HCT116 (cell line): ENCODE data around the gene ZNF311. TPM values are rescaled to one million over a fixed set of nuclear protein-coding genes. Genes with fewer than 3 reads are reported as not detected.

Experiments
- ATAC-seq: fragments of 200-7000 bp; cut with Tn5 transposase; 2 replicates; pipeline ENCODE4 v1.9.1; 2020; ENCODE audit warnings: mild to moderate bottlenecking, moderate library complexity
- BruUV-seq: library from RNA; stranded (reverse); fragments of 400-500 nt; replicated peaks from 2 replicates; lab custom pipeline; 2021; lab: Mats Ljungman, UMichigan
- CTCF ChIA-PET: fragments of 300-600 bp; sonication (Branson Sonifier 250); formaldehyde crosslinking; loops from one replicate; lab custom pipeline; 2021; ENCODE audit warnings: antibody characterized with exemption; lab: Charles Lee
- POLR2A ChIA-PET: fragments of 300-600, 350-600 bp; sonication (Branson Sonifier 250); formaldehyde crosslinking; loops from one replicate; lab custom pipeline; 2021; ENCODE audit warnings: antibody characterized with exemption; lab: Charles Lee
- RAD21 ChIA-PET, 2 experiments: fragments of 300-600 bp; sonication (Branson Sonifier 250); formaldehyde crosslinking; loops; one replicate each; lab custom pipeline; 2023; ENCODE audit warnings: low total read pairs in 2 of 2; ENCODE audit not compliant: uncharacterized antibody in 2 of 2, unreplicated experiment in 2 of 2, low non-redundant PET in 1 of 2; lab: Charles Lee
- DNase-seq: peaks from one replicate; pipeline ENCODE4 v3.0.0-alpha.2; 2010; ENCODE audit warnings: low read depth, low spot score
- H2AFZ ChIP-seq: fragments of 200-600 bp; shearing (Covaris generic), sonication (generic); 2 replicates; pipeline ENCODE4 v1.6.1; 2017; ENCODE audit warnings: low read depth, mixed run types, mixed read lengths, antibody characterized with exemption, low read length; ENCODE audit not compliant: poor library complexity, severe bottlenecking
- H3K27ac ChIP-seq: 2 replicates; pipeline ENCODE4 v1.5.1; 2012; ENCODE audit warnings: low read depth, low read length
- H3K27me3 ChIP-seq: fragments of 200-600 bp; sonication (generic); 2 replicates; pipeline ENCODE4 v1.6.1; 2016; ENCODE audit warnings: mixed run types, low read length, mixed read lengths; ENCODE audit not compliant: insufficient read depth
- H3K36me3 ChIP-seq, 2 experiments: fragments of 200-500 bp in 1 of 2; fragments of 200-600 bp in 1 of 2; sonication (Bioruptor generic) in 1 of 2; sonication (generic) in 1 of 2; 2 replicates each; pipeline versions ENCODE4 v1.5.1 to v1.6.1; 2014 to 2016; ENCODE audit warnings: low read length in 2 of 2, inconsistent platforms in 1 of 2, mixed read lengths in 1 of 2, mixed run types in 1 of 2; ENCODE audit not compliant: insufficient read depth in 2 of 2, control insufficient read depth in 1 of 2
- H3K4me1 ChIP-seq, 2 experiments: fragments of 200-600 bp in 1 of 2; sonication (generic) in 1 of 2; 2 replicates each; pipeline versions ENCODE4 v1.5.1 to v1.6.1; 2012 to 2017; ENCODE audit warnings: low read length in 2 of 2, inconsistent platforms in 1 of 2, mild to moderate bottlenecking in 1 of 2, mixed read lengths in 1 of 2, mixed run types in 1 of 2, moderate library complexity in 1 of 2; ENCODE audit not compliant: insufficient read depth in 2 of 2, control insufficient read depth in 1 of 2
- H3K4me2 ChIP-seq: fragments of 200-600 bp; sonication (generic); 2 replicates; pipeline ENCODE4 v1.6.1; 2017; ENCODE audit warnings: mixed run types, low read length, mixed read lengths
- H3K4me3 ChIP-seq, 2 experiments: fragments of 200-600 bp in 1 of 2; sonication (generic) in 1 of 2; replicated peaks in 1 of 2; 2 replicates each; pipeline ENCODE4 v1.5.1; 2011 to 2016; ENCODE audit warnings: low read length in 2 of 2, control low read depth in 1 of 2, low read depth in 1 of 2, mild to moderate bottlenecking in 1 of 2, mixed read lengths in 1 of 2, mixed run types in 1 of 2
- H3K79me2 ChIP-seq: fragments of 200-600 bp; sonication (generic); 2 replicates; pipeline ENCODE4 v1.6.1; 2017; ENCODE audit warnings: mild to moderate bottlenecking, mixed run types, low read length, moderate library complexity, mixed read lengths; ENCODE audit not compliant: insufficient read depth
- H3K9ac ChIP-seq: fragments of 200-600 bp; sonication (generic); 2 replicates; pipeline ENCODE4 v1.6.1; 2016; ENCODE audit warnings: low read length, mixed read lengths
- H3K9me2 ChIP-seq: fragments of 200-600 bp; sonication (generic), shearing (Covaris generic); 2 replicates; pipeline ENCODE4 v1.6.1; 2017; ENCODE audit warnings: mixed run types, mild to moderate bottlenecking, moderate library complexity; ENCODE audit not compliant: insufficient read depth
- H3K9me3 ChIP-seq, 2 experiments: fragments of 200-500 bp in 1 of 2; fragments of 200-600 bp in 1 of 2; sonication (Bioruptor generic) in 1 of 2; sonication (generic) in 1 of 2; 2 replicates each; pipeline ENCODE4 v1.6.1; 2014 to 2017; ENCODE audit warnings: low read length in 2 of 2, mixed read lengths in 2 of 2, inconsistent platforms in 1 of 2, low read depth in 1 of 2, mild to moderate bottlenecking in 1 of 2, mixed run types in 1 of 2, moderate library complexity in 1 of 2; ENCODE audit not compliant: control insufficient read depth in 1 of 2, insufficient read depth in 1 of 2
- H4K20me1 ChIP-seq: fragments of 200-600 bp; sonication (generic), shearing (Covaris generic); 2 replicates; pipeline ENCODE4 v1.6.1; 2017; ENCODE audit warnings: mixed run types, mild to moderate bottlenecking, moderate library complexity; ENCODE audit not compliant: insufficient read depth
- CBX3 ChIP-seq: IDR thresholded peaks from 2 replicates; pipeline ENCODE4 v1.6.1; 2012; ENCODE audit warnings: low read depth
- CEBPB ChIP-seq: IDR thresholded peaks from 2 replicates; pipeline ENCODE4 v1.6.1; 2012; ENCODE audit warnings: low read depth
- EGR1 ChIP-seq: IDR thresholded peaks from 2 replicates; pipeline ENCODE4 v1.6.1; 2012; ENCODE audit warnings: low read depth
- ELF1 ChIP-seq: IDR thresholded peaks from 2 replicates; pipeline ENCODE4 v1.6.1; 2012; ENCODE audit warnings: low read depth, borderline replicate concordance
- EZH2 ChIP-seq: fragments of 200-600 bp; sonication (generic); IDR thresholded peaks from 2 replicates; pipeline ENCODE4 v1.6.1; 2017; ENCODE audit warnings: antibody characterized with exemption, mixed run types
- FOSL1 ChIP-seq: IDR thresholded peaks from 2 replicates; pipeline ENCODE4 v1.6.1; 2012; ENCODE audit warnings: low read depth
- JUND ChIP-seq: IDR thresholded peaks from 2 replicates; pipeline ENCODE4 v1.6.1; 2012
- POLR2A ChIP-seq: IDR thresholded peaks from 2 replicates; pipeline ENCODE4 v1.7.0; 2011; ENCODE audit warnings: borderline replicate concordance; ENCODE audit not compliant: insufficient read depth, insufficient read length; ENCODE audit errors: extremely low read depth
- POLR2AphosphoS5 ChIP-seq: IDR thresholded peaks from 2 replicates; pipeline ENCODE4 v1.6.1; 2011; ENCODE audit warnings: mild to moderate bottlenecking, low read depth, low read length, moderate library complexity
- SIN3A ChIP-seq: IDR thresholded peaks from 2 replicates; pipeline ENCODE4 v1.6.1; 2012; ENCODE audit warnings: low read depth
- SP1 ChIP-seq: IDR thresholded peaks from 2 replicates; pipeline ENCODE4 v1.6.1; 2012; ENCODE audit warnings: low read depth
- SRF ChIP-seq: IDR thresholded peaks from 2 replicates; pipeline ENCODE4 v1.6.1; 2012; ENCODE audit warnings: low read depth
- TCF7L2 ChIP-seq: IDR thresholded peaks from 2 replicates; pipeline ENCODE4 v1.7.0; 2011; ENCODE audit warnings: borderline replicate concordance, inconsistent platforms; ENCODE audit not compliant: insufficient read depth, insufficient read length; ENCODE audit errors: extremely low read depth
- YY1 ChIP-seq: IDR thresholded peaks from 2 replicates; pipeline ENCODE4 v1.6.1; 2011; ENCODE audit warnings: low read length, low read depth, moderate library complexity, mild to moderate bottlenecking; ENCODE audit not compliant: insufficient replicate concordance; ENCODE audit errors: extremely low read depth
- ZFX ChIP-seq: fragments of 450-650 bp; IDR thresholded peaks from 2 replicates; pipeline ENCODE4 v1.6.1; 2017
- ZNF274 ChIP-seq: fragments of 200-500 bp; sonication (Bioruptor generic); IDR thresholded peaks from 2 replicates; pipeline ENCODE4 v1.6.1; 2014; ENCODE audit warnings: mild to moderate bottlenecking, low read depth, low read length, inconsistent platforms
- intact Hi-C: fragments of 100-400 bp; cut with micrococcal nuclease; formaldehyde crosslinking; loops from 2 replicates; pipeline ENCODE4 v1.10.0; 2022
- total RNA-seq: library from RNA; stranded (reverse); gene quantifications from one replicate; pipeline ENCODE4 v1.2.1, GENCODE V29; 2021; ENCODE audit not compliant: unreplicated experiment
- TF ChIP-seq, protein P1 (sequence below), 3 experiments: fragments of 200-600 bp in 1 of 3; sonication (generic) in 1 of 3; IDR thresholded peaks in 2 of 3; conservative IDR thresholded peaks in 1 of 3; 2 replicates each; pipeline ENCODE4 v1.5.1; 2012 to 2017; ENCODE audit warnings: low read depth in 2 of 3, low read length in 2 of 3, antibody characterized with exemption in 1 of 3, borderline replicate concordance in 1 of 3, control low read depth in 1 of 3, mild to moderate bottlenecking in 1 of 3, mixed read lengths in 1 of 3, mixed run types in 1 of 3, moderate library complexity in 1 of 3; ENCODE audit not compliant: insufficient read depth in 1 of 3
- TF ChIP-seq, protein P2 (sequence below): IDR thresholded peaks from 2 replicates; pipeline ENCODE4 v1.6.1; 2011; ENCODE audit warnings: mild to moderate bottlenecking, low read length, moderate library complexity; ENCODE audit not compliant: insufficient replicate concordance; ENCODE audit errors: extremely low read depth
- TF ChIP-seq, protein P3 (sequence below): IDR thresholded peaks from 2 replicates; pipeline ENCODE4 v1.6.1; 2012; ENCODE audit warnings: low read depth

The ZNF311 gene
- total RNA-seq, 1 experiment from 2014 or later: not detected

DNA sequence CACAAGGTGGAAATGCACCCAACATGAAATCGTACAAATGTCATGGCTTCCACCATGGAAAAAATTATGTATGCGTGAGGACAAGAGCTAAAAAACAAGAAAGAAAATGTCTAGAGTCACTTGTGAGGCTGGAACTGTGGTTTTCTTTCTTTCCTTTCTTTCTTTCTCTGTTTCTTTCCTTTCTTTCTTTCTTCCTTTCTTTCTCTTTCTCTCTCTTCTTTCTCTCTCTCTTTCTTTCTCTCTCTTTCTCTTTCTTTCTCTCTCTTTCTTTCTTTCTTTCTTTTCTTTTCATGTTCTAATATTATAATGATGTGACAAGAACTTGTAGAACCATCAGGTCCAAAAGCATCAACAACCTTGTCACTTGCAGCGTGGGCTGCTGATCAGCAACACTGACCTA lies 28.4 kb downstream of the ZNF311 start:
- Histone ChIP-seq H3K36me3 (no peaks in the 10 kb centered on the region), H3K9me3 (no peaks in the 10 kb centered on the region), H3K79me2 (no peaks in the 10 kb centered on the region), H3K9ac (no peak overlapping the region), H3K4me3 (no peak overlapping the region)
- ChIA-PET POLR2A (no interaction called here), CTCF (no interaction called here)
- ATAC-seq: no peak
- intact Hi-C loops: no loop called here
- DNase-seq: no peak
- no peak for TF ChIP-seq SIN3A
- TF ChIP-seq, protein P1, sequence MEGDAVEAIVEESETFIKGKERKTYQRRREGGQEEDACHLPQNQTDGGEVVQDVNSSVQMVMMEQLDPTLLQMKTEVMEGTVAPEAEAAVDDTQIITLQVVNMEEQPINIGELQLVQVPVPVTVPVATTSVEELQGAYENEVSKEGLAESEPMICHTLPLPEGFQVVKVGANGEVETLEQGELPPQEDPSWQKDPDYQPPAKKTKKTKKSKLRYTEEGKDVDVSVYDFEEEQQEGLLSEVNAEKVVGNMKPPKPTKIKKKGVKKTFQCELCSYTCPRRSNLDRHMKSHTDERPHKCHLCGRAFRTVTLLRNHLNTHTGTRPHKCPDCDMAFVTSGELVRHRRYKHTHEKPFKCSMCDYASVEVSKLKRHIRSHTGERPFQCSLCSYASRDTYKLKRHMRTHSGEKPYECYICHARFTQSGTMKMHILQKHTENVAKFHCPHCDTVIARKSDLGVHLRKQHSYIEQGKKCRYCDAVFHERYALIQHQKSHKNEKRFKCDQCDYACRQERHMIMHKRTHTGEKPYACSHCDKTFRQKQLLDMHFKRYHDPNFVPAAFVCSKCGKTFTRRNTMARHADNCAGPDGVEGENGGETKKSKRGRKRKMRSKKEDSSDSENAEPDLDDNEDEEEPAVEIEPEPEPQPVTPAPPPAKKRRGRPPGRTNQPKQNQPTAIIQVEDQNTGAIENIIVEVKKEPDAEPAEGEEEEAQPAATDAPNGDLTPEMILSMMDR (IDR thresholded peaks at IDR 0.05 in 2 of 3, conservative IDR thresholded peaks at IDR 0.05 in 1 of 3; ENCODE audit: borderline replicate concordance in 1 of 3, insufficient read depth in 1 of 3, low read depth in 2 of 3, low read length in 2 of 3): no peak
- no peak for TF ChIP-seq JUND
- no peak for TF ChIP-seq EGR1
- TF ChIP-seq TCF7L2: no peak
- no peak for TF ChIP-seq POLR2AphosphoS5
- TF ChIP-seq CBX3: no peak
- no peak for TF ChIP-seq FOSL1
- TF ChIP-seq ELF1: no peak
- TF ChIP-seq ZNF274: no peak
- no peak for TF ChIP-seq EZH2
- TF ChIP-seq YY1: no peak
- no peak for TF ChIP-seq SP1
- no peak for TF ChIP-seq CEBPB
- no peak for TF ChIP-seq SRF
- no peak for TF ChIP-seq POLR2A
- TF ChIP-seq, protein P2, sequence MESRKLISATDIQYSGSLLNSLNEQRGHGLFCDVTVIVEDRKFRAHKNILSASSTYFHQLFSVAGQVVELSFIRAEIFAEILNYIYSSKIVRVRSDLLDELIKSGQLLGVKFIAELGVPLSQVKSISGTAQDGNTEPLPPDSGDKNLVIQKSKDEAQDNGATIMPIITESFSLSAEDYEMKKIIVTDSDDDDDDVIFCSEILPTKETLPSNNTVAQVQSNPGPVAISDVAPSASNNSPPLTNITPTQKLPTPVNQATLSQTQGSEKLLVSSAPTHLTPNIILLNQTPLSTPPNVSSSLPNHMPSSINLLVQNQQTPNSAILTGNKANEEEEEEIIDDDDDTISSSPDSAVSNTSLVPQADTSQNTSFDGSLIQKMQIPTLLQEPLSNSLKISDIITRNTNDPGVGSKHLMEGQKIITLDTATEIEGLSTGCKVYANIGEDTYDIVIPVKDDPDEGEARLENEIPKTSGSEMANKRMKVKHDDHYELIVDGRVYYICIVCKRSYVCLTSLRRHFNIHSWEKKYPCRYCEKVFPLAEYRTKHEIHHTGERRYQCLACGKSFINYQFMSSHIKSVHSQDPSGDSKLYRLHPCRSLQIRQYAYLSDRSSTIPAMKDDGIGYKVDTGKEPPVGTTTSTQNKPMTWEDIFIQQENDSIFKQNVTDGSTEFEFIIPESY: no peak
- TF ChIP-seq ZFX: no peak
- TF ChIP-seq, protein P3, sequence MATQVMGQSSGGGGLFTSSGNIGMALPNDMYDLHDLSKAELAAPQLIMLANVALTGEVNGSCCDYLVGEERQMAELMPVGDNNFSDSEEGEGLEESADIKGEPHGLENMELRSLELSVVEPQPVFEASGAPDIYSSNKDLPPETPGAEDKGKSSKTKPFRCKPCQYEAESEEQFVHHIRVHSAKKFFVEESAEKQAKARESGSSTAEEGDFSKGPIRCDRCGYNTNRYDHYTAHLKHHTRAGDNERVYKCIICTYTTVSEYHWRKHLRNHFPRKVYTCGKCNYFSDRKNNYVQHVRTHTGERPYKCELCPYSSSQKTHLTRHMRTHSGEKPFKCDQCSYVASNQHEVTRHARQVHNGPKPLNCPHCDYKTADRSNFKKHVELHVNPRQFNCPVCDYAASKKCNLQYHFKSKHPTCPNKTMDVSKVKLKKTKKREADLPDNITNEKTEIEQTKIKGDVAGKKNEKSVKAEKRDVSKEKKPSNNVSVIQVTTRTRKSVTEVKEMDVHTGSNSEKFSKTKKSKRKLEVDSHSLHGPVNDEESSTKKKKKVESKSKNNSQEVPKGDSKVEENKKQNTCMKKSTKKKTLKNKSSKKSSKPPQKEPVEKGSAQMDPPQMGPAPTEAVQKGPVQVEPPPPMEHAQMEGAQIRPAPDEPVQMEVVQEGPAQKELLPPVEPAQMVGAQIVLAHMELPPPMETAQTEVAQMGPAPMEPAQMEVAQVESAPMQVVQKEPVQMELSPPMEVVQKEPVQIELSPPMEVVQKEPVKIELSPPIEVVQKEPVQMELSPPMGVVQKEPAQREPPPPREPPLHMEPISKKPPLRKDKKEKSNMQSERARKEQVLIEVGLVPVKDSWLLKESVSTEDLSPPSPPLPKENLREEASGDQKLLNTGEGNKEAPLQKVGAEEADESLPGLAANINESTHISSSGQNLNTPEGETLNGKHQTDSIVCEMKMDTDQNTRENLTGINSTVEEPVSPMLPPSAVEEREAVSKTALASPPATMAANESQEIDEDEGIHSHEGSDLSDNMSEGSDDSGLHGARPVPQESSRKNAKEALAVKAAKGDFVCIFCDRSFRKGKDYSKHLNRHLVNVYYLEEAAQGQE: no peak
- TF ChIP-seq, all 23 proteins: peak for 0
- H3K9me2 ChIP-seq: no peaks in the 10 kb centered on the region
- no peaks in the 10 kb centered on the region for H3K27me3 ChIP-seq
- H4K20me1 ChIP-seq: no peaks in the 10 kb centered on the region
- RAD21 ChIA-PET: no interaction called here
- no peak overlapping the region for H3K4me2 ChIP-seq
- no peak overlapping the region for H3K27ac ChIP-seq
- no TSS peak for BruUV-seq
- peaks cover 17 to 28% of the 10 kb centered on the region in 2 experiments for H3K4me1 ChIP-seq
- no peak overlapping the region for H2AFZ ChIP-seq
